ENCODE measurements around the gene ZNF143.
A peak's percentile ranks its signal among the peaks of the same experiment; 100 is the strongest.
"Not testable (repeated sequence)": the region's sequence is repeated elsewhere in the genome, so short reads cannot be mapped to it uniquely, and the experiment has no call there.

The ZNF143 gene

DNA sequence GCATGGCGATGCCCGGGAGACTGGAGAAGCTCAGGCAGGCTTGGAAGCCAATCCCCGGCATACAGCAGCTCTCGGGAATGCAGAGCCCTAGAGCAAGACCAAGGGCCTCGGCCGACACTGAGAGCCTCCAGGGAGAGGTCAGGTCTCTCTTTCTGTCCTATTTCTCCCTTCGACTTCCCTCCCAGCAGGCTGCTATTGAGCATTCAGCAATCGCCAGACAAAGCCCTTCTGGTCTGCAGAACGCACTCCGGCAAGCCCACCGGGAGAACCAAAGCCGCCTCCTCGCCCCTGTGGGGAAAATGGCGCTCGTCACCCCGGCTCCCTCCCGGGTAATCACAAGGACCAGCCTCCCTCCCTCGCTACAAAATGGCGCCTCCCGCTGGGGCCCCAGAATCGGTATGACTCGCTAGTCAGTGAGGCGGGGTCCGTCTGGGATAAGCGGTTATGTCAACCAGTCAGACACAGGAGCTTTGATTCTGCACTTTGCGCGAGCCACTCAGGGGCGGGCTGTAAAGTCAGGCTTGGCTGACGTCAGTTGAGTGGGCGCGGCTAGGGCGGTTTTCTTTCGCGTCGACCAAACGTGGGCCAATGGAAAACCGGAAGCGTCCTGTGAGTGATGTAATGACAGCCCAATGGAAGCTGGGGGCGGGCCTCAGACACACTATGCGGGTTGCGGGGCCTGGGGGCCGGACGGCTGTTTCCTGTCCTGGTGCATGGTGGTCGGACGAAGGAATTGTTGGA lies at the start of gene ZNF143:
TSS of gene ZNF143 (plus strand) at position 691 of the 741 bp plus-strand sequence. CDS start 10,297 bp downstream, outside the sequence.
- peak; percentile 98 for DNase-seq

GRCh38 chr11:9428706-9429105 lies 32.1 kb upstream of the ZNF143 start:
- DNase-seq: no peak

DNA sequence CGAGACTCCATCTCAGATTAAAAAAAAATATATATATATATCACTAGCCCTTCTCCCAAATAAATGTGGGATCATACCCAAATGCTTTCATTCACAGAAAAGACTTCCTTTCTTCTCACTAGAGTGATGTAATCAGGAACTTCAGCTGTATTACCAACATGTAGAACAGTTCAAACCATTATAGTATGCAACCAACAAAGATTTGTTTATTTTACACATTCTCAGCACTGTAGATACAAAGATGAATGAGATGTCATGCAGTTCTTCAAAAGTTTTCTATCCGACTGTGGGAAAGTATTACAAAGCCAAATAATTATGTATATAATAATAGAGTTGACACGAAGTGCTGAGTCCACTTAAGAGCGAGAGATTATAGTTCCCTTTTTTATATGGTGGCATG lies 22.2 kb upstream of the ZNF143 start:
- no peak for DNase-seq

- no peak for DNase-seq
Observed at GRCh38 chr11:9446230-9446629, 14.6 kb upstream of the ZNF143 start.

DNA sequence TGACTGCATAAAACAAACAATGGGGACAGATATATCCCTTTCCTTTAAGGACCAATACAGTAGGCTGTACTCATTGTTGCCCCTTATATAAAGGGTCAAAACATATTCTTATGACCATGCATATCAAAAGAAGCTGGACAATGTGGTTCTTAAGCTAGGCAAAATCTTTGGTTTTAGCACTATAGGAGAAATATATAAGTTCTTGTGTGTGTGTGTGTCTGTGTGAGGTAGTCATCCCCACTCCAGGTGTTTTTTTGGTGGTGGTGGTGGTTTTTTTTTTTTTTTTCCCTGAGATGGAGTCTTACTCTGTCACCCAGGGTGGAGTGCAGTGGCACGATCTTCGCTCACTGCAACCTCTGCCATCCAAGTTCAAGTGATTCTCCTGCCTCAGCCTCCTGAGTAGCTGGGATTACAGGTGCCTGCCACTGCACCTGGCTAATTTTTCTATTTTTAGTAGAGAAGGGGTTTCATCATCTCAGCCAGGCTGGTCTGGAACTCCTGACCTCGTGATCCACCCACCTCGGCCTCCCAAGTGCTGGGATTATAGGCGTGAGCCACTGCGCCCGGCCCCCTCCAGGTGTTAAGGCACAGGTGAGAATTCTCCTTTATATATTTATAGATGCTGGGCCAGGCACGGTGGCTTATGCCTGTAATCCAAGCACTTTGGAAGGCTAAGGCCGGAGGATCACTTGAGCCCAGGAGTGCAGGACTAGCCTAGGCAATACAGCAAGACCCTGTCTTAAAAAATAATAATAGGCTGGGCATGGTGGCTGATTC lies 12.0 kb upstream of the ZNF143 start:
- DNase-seq: no peak

DNA sequence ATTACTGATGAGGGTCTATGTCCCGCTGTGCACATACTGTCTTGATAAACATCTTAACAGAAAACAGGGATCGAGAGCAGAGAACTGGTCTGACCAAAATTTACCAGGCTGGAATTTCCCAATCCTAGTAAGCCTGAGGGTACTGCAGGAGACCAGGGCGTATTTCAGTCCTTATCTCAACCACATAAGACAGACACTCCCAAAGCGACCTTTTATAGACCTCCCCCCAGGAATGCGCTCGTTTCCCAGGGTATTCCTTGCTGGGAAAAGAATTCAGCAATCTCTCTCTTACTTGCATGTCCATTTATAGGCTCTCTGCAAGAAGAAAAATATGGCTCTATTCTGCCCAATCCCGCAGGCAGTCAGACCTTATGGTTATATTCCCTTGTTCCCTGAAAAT lies 8.8 kb upstream of the ZNF143 start:
- not testable (repeated sequence) for DNase-seq

DNA sequence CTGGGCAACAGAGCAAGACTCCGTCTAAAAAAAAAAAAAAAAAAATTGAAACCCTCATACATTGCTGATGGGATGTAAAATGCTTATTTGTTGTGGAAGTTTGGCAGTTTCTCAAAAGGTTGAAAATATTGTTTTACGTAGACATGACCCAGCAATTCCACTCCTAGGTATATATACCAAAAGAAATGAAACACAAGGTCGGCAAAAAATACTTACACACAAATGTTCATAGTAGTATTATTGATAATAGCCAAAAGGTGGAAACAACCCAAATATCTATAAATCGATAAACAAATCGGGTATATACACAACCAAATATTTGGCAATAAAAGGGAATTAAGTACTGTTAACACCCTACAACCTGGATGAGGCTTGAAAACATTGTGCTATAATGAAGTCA lies 5.1 kb upstream of the ZNF143 start:
- DNase-seq: no peak

DNA sequence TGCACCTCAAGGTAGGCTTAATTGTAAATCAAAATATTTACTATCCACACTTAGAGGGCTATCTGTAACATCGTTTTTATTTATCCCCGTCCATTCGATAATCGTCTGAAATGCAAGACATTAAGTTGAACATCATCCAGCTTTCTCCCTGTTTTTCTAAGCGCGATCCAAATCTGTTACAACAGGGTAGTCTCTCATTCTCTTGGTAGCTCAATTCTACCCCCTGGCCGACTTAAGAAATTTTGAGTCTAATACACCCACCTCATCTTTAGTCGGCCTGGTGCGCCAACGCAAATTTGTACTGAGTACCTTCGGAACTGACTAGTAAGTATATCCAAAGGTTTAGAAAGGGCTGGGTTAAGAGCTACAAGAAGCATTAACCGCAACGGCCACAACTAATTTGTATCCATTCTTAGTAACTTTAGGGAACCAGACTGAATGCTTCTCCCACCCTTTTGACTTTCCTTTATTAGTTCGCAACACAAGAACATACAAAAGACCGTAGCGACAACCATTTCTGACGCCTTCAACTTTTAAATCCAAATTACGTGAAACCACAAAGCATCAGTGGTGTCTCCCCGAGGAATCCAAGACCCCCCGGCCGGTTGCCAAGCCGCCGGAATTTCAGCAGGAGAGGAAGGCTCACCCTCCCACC lies 1.0 kb upstream of the ZNF143 start:
- no peak for DNase-seq

GRCh38 chr11:9461063-9461759 lies 399 bp downstream of the ZNF143 start:
- peak; percentile 80 for DNase-seq

GRCh38 chr11:9461760-9462134 lies 935 bp downstream of the ZNF143 start:
- DNase-seq: no peak

DNA sequence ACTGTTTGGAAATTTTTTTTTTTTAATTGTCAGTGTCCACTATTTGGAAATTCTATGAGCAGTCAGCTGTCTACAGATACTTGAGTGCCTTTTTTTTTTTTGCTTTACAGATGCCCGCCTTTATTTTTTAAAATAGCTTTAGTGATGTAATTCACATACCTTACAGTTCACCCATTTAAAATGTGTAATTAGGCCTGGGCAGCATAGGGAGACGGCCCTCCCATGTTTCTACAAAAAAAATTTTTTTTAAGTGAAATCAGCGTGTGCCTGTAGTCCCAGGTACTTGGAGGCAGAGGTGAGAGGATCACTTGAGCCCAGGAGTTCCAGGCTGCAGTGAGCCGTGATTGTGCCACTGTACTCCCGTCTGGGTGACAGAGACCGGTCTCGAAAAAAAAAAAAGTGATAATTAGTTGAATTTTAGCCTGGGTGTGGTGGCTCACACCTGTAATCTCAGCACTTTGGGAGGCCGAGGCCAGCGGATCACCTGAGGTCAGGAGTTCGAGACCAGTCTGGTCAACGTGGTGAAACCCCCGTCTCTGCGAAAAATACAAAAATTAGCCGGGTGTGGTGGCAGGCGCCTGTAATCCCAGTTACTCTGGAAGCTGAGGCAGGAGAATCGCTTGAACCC lies 1.5 kb downstream of the ZNF143 start:
- DNase-seq: no peak

DNA sequence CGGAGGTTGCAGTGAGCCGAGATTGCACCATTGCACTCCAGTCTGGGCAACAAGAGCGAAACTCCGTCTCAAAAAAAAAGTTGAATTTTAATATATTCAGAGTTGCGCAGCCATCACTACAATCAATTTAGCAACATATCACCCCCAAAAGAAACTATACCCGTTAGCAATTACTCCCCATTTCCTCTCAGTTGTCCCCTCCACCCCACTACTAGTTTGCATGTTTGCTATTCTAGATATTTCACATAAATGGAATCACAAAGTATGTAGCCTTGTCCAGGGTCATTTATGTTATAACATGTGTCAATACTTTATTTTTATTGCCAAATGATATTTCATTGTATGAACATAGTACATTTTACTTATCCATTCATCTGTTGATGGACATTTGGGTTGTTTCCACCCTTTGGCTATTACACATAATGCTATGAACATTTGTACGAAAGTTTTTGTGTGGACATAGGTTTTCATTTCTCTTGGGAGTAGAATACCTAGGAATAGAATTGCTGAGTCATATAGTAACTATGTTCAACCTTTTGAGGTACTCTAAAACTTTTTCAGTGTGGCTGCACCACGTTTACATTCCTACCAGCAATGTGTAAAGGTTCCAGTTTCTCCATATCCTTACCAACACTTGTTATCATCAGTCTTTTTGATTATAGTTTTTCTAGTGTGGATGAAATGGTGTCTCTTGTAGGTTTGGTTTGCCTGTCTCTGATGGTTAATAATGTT lies 2.2 kb downstream of the ZNF143 start:
- DNase-seq: no peak

- no peak for DNase-seq
Observed at GRCh38 chr11:9470765-9471164, 10.0 kb downstream of the ZNF143 start.

DNA sequence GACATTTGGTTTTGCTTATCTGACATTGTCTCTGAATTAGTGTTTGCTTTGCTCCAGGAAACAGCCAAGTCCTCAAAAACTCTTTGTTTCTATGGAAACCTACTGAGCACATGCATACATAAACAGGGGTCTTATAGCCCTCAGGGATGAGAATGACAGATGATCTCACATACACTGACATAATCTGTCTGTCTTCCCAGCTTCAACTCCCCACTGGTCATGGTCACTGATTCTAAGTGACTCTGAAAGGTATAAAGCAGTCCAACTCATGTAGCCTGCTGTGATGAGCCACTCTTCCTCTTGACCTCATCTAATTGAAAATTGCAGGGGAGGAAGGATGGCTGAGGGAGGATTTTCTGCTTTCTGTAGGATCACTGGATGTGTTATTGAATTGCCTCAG lies 12.6 kb downstream of the ZNF143 start:
- no peak for DNase-seq

DNA sequence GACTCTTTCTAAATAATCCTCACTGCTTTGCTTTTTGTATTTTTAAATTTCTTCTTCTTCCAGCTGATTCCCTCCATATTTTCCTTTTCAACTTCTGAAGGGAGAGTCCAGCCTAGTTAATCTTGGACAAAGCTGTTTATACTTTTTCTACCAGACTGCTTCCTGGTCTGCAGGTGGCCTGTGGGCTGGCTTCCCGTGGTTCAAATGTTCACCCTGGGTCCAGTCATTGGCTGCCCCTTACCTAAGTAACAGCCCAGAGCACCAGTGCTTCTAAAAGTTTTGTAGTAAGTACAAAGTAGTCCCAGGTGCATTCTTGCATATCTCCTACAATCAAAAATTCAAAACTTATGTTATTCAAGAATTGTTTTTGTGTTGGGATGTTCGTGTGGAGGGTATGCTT lies 19.1 kb downstream of the ZNF143 start:
- DNase-seq: no peak

DNA sequence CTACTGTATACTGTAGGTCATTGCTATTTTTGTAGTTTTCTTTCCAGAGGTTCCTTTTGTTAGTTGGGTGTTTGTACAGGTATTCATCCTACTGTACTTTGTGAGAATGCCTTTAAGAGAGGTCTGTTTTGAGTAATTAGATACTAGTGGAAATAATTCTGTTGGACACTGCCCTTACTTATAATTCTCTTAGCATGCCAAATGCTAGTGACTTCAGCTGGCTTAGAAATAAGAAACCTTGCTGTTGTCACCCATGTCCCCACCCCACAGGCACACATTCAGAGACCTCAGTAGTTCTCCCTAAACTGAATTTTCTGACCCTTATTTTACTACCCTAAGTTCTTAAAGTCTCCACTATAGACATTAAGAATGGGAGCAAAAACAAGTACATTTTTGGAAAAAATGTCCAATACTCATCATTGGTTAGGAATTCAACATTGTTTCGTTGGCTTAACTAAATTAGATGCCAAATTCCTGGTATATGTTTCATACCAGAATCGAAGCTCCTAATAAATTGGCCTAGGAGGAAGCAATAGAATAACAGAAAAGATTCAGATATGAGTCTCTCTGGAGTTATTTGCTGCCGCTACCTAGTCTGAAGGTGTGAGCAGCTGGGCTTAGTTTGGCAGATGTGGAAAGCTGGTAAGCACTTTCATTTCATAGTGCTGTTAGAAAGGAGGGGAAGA lies 28.4 kb downstream of the ZNF143 start:
- no peak for DNase-seq

DNA sequence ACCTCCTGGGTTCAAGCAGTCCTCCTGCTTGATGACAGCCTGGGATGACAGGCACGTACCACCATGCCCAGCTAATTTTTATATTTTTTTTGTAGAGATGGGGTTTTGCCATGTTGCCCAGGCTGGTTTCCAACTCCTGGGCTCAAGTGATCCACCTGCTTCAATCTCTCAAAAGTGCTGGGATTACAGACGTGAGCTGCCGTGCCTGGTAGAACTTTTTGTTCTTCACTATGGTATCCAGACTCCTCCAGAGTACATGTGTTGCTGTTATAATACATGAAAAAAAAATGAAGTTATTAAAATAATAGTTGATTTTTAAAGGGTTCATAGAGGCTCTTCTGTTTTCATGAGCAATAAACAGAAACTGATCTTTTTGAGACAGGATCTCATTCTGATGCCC lies 29.6 kb downstream of the ZNF143 start:
- DNase-seq: no peak

- DNase-seq: no peak
Observed at GRCh38 chr11:9493492-9493891, 32.7 kb downstream of the ZNF143 start.

DNA sequence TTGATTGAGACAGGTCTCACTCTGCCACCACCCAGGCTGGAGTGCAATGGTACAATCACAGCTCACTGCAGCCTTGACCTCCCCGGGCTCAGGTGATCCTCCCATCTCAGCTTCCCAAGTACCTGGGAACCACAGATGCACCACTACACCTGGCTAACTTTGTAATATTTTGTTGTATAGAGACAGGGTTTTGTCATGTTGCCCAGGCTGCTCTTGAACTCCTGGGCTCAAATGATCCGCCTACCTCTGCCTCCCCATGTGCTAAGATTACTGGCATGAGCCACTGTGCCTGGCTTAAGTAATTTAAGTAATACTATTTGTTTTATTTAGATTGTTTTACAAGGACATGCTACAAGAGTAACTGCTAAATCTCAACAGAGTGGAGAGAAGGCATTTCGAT lies 33.5 kb downstream of the ZNF143 start:
- no peak for DNase-seq

GRCh38 chr11:9495803-9496514 lies 35.1 kb downstream of the ZNF143 start:
- no peak for DNase-seq
